GM10266 (cell line): Measurements from ENCODE around the gene MBD1.
"Not testable (repeated sequence)": the region's sequence is repeated elsewhere in the genome, so short reads cannot be mapped to it uniquely, and the experiment has no call there.

Source experiments
- DNase-seq: peaks from one replicate; pipeline ENCODE4 v3.0.0; 2012; ENCODE audit errors: extremely low spot score
- CTCF ChIP-seq: IDR thresholded peaks from 2 replicates; pipeline ENCODE4 v1.5.1; 2012; ENCODE audit warnings: mild to moderate bottlenecking, low read depth; ENCODE audit not compliant: control insufficient read depth, insufficient read depth; ENCODE audit errors: missing control alignments

The MBD1 gene

GRCh38 chr18:50232419-50232818 lies 48.9 kb downstream of the MBD1 start:
- no peak for TF ChIP-seq CTCF
- DNase-seq = no peak

- TF ChIP-seq CTCF = no peak
- no peak for DNase-seq
Observed at GRCh38 chr18:50231621-50232020, 49.7 kb downstream of the MBD1 start.

- not testable (repeated sequence) for DNase-seq
Observed at GRCh38 chr18:50220249-50220648, 61.1 kb downstream of the MBD1 start.
